Superior temporal gyrus (tissue), 1 donor: ENCODE measurements around the gene TSPAN12.
"Not testable (repeated sequence)": the region's sequence is repeated elsewhere in the genome, so short reads cannot be mapped to it uniquely, and the experiment has no call there.

Source experiments
- DNase-seq: peaks from one replicate; pipeline ENCODE4 v3.0.0-alpha.2; 2016; ENCODE audit errors: extremely low spot score

Gene TSPAN12

GRCh38 chr7:120806669-120807068, 51.3 kb downstream of the TSPAN12 start:
- no peak for DNase-seq

DNA sequence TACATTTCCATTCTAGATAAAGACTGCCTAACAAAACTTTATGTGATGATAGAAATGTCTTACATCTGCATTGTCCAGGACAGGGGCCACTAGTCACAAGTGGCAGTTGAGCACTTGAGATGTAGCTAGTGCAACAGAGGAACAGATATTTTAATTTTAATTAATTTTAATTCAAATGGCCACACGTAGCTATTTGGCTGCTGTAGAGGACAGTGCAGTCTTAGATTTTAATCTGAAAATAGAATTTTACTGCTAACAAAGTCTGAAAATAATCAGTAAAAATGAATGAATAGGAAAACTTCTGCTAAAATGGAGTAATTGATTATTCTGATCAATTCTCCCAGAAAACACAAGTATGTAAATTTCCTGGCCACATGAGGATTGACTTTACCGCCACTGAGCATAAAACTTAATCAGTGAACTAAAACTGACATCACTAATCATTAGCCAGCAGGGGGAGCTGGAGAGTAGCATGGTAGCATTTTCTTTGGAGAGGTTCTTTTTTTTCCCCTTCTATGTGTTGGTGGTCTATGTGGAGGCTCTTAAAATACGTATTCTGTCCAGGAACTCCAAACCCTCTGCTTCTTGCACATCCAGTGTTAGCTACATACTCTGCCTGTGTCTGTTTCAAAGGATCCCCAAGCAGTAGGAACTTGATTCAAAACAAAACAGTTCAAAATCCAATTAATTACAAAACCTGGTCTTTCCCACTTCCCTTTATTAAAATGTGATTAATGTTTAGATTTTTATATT, 52.1 kb downstream of the TSPAN12 start:
- peak; percentile 79 for DNase-seq

DNA sequence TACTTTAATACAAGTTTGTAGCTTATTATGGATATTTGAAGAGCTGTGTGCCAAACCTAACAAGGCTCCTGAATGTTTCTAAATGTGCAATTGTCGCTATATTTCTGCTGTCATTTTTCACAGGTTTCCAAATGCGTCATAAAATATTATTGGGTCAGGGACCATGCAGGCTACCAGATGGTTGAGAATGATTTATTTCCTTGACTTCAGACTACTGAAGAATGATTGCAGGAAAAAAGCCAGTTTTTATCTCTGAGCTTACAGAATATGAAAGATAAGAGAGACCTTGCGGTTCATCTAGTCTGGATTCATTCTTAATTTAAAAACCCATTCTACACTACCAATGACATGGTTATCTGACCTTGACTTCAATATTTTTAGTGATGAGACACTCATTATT, 55.2 kb downstream of the TSPAN12 start:
- no peak for DNase-seq

DNA sequence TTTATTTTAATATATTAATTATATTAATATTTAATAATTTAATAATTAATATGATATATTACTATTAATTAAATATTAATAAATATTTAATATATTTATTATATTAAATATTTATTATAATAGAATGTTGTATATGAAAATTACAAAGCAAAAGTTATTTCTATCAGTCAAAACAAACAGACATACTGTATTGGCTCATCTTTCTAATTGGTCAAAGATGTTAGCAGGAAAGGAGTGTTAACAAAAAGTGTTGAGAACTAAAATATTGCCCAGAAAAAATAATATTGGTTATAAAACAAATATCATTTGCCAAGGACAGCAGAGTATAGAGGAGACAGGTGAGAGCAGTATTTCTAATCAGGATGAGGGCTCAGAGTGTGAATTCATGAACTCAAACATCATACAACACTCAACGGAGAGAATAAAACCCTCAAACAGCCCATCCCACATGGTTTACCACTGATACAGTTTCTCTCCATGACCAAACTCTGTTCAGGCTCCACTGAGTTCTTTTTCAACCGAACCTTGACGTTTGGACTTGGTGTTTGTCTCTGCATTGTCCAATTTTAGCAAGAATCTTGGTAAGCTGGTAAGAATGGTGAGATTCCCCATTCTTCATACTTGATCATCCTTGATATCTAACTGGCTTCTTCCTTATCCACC, 58.0 kb downstream of the TSPAN12 start:
- DNase-seq, result no peak

GRCh38 chr7:120799147-120799546, 58.8 kb downstream of the TSPAN12 start:
- DNase-seq, result no peak

DNA sequence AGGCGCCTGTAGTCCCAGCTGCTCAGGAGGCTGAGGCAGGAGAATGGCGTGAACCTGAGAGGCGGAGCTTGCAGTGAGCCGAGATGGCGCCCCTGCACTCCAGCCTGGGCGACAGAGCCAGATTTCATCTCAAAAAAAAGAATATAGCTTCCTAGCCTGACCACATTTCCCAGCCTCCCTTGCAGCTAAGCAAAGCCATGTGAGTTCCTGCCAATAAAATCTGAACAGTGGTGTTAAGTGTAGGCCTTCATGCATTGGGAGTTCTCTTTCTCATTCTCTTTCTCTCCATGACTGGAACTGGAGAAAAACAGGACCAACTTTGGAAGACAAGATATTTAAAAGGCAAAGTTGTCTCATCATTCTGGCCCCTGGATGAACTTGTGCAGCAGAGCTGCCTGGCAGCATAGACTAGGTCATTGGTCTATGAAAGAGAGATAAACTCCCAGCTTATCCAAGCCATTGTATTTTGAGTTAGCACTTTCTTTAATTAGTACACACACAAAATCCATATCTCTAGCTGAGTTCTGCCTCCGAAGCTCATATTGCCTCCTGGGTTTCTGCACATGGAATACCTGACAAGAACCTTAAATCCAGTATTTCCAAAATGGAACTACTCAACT, 60.8 kb downstream of the TSPAN12 start:
- no peak for DNase-seq

- no peak for DNase-seq
Observed at GRCh38 chr7:120794106-120794729, 63.7 kb downstream of the TSPAN12 start.

GRCh38 chr7:120793213-120793936, 64.6 kb downstream of the TSPAN12 start:
- no peak for DNase-seq

- no peak for DNase-seq
Observed at GRCh38 chr7:120792861-120793130, 65.1 kb downstream of the TSPAN12 start.

DNA sequence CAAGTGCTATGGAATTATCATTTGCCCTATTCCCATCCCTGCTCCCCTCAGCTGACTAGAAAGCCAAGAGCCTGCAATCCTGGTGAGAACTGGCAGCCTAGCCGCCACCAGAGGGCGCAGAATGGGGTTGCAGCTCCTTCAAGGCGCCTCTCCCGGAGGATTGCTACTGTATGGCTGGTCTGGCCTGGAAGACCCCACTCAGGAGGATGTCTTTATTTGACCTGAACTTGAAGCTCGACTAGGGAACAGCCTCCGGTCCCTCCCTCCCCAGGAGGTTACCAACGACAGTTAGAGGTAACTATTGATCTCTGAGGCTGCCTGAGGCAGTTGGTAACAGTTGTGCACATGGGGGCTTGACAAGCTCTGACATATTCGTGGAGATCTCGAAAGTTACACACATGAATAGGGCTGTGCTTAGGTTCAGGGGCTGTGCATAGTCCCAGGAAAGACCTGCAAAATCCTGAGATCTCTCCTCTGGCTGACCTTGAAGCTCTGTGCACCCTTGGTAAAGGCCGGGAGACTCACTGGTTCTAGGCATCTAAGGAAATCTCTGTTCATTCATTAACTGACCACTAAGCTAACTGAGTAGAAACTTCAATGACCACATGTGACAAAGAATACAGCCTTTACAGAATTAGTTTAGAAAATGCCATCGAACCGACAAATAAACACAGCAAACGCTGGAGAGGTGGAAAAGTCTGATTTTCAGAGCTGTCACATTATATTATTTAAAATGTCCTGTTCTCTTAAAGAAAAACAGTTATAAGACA, 65.7 kb downstream of the TSPAN12 start:
- DNase-seq, result peak; percentile 71

GRCh38 chr7:120785095-120785494, 72.8 kb downstream of the TSPAN12 start:
- no peak for DNase-seq

DNA sequence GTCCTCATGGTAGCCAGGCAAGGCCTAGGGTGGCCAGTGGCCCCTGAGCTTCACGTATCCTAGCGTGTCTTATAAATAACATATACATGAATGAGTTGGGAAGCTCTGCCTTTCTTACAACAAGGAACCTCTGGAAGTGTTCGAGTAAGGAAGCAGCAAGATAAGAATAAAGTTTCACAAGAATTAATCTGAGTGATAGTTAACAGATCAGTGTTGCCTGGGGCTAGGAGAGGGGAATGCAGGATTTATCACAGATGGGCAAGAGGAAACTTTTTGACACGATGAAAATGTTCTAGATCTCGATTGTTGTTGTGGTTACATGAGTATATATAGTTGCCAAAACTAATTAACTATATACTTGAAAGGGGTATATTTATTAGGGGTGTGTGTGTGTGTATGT, 74.2 kb downstream of the TSPAN12 start:
- DNase-seq, result no peak

DNA sequence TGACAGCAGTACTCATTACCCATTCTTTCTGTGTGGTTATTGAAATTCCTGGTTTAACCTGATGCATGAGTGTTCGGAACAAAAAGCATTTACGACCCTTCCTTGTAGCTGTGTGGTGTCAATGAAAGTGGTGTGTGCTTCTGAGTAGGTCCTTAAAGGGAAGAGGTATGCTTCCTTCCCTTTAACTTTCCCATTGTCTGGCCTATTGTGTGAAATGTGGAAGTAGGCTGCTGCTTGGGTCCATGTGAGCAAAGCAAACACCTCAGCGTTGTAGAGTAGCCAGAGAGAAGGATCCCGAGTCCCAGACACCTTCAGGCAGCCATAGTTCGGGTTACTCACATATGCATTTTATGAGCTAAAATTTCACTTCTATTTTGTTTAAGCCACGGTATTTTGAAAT, 74.7 kb downstream of the TSPAN12 start:
- DNase-seq, result no peak

DNA sequence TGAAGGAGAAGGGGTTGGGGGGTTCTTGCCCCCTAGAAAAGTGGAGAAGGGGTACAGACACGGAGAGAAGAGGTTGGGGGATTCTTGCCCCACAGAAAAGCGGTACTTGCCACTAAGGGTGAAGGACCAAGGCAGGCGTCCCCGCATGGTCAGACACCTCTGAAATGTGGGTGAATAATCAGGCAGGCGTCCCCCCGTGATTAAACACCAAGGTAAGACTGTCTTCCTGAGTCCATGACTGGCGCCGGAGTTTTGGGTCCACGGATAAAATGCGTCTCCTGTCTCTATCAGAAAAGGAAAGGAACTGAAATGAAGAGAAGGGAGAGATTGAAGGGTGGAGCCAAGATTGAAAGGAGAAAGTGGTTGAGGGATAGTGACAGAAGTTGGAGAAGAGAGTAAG, 76.0 kb downstream of the TSPAN12 start:
- DNase-seq, result not testable (repeated sequence)

DNA sequence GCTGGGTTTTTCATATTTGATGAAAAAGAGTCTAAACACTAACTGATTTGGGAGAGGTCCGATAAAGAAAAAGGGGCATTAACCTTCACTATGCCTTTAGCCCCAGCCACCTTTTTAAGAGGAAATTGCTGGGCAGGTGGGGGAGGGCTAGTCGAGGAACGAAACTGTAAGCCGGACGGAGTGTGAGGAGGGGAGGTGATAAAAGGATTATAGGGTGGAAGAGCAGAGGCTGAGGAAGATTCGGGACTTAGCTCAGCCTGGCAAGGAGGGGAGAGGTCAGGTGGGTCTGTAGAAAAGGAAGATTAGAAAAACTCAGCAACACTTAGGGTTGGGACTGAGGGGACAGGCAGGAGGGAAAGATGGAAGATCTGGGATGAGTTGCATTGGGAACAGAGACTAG, 77.0 kb downstream of the TSPAN12 start:
- no peak for DNase-seq

DNA sequence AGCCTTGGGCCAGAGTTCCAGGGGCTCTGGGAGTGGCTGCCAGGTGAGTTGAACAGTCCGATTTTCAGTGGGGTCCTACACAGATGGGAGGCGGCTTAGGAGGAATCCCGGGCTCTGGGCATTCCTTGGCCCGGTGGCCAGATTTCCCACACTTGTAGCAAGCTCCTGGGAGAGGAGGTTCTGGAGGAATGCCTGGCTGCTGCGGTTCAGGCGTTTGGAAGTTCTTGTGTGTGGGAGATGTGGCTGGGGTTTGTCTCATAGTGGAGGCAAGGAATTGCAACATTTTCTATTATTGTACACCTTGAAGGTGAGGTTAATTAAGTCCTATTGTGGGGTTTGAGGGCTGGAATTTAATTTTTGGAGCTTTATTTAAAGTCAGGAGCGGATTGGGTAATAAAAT, 77.5 kb downstream of the TSPAN12 start:
- DNase-seq, result not testable (repeated sequence)

GRCh38 chr7:120779078-120779477, 78.9 kb downstream of the TSPAN12 start:
- not testable (repeated sequence) for DNase-seq

GRCh38 chr7:120775755-120776154, 82.2 kb downstream of the TSPAN12 start:
- no peak for DNase-seq

- DNase-seq, result no peak
Observed at GRCh38 chr7:120774481-120774880, 83.5 kb downstream of the TSPAN12 start.

- no peak for DNase-seq
Observed at GRCh38 chr7:120770206-120770605, 87.7 kb downstream of the TSPAN12 start.

- no peak for DNase-seq
Observed at GRCh38 chr7:120760851-120761250, 97.1 kb downstream of the TSPAN12 start.
